ENCODE measurements around the gene ATP1B1. TPM values are rescaled to one million over a fixed set of nuclear protein-coding genes. Genes with fewer than 3 reads are reported as not detected.
A peak's percentile ranks its signal among the peaks of the same experiment; 100 is the strongest.

ATP1B1 gene
- total and polyA plus RNA-seq, 2 of the 13 experiments (the other 11 are each of a cell fraction or from before 2014, with no cell fraction given): 134 to 135 TPM

GRCh38 chr1:169144941-169145626, 38.6 kb downstream of the ATP1B1 start (continued):
- TF ChIP-seq ESRRA (CRISPR knock-in tag; IDR thresholded peaks at IDR 0.05; ENCODE audit: low read depth) (0 out of 2 replicates have a peak, but pooled peaks have one; percentile 27), ASH2L (IDR thresholded peaks at IDR 0.05; ENCODE audit: insufficient read length, low read depth, low read length) (peak; percentile 82), HNF4A (CRISPR knock-in tag; IDR thresholded peaks at IDR 0.05) (peak; percentile 71), KDM3A (CRISPR knock-in tag; IDR thresholded peaks at IDR 0.05; ENCODE audit: low read depth) (no peak), CREM (IDR thresholded peaks at IDR 0.05) (peak; percentile 35; the same call in 1 of the 2 replicates), CREM (CRISPR knock-in tag; IDR thresholded peaks at IDR 0.05) (no peak), WIZ (CRISPR knock-in tag; IDR thresholded peaks at IDR 0.05) (no peak), MIXL1 (CRISPR knock-in tag; IDR thresholded peaks at IDR 0.05) (peak; percentile 13; the same call in 1 of the 2 replicates), EHMT2 (IDR thresholded peaks at IDR 0.05; ENCODE audit: borderline replicate concordance, low read depth, low read length) (peak; percentile 65; the same call in 1 of the 2 replicates), PHF5A (CRISPR knock-in tag; IDR thresholded peaks at IDR 0.05; ENCODE audit: low read depth, unreplicated experiment) (peak; percentile 40), ZKSCAN8 (CRISPR knock-in tag; IDR thresholded peaks at IDR 0.05; ENCODE audit: borderline replicate concordance) (peak; percentile 28; the same call in 1 of the 2 replicates), FOXP1 (IDR thresholded peaks at IDR 0.05) (no peak), FOXP1 (CRISPR knock-in tag; IDR thresholded peaks at IDR 0.05) (0 out of 2 replicates have a peak, but pooled peaks have one; percentile 5), ZNF746 (CRISPR knock-in tag; IDR thresholded peaks at IDR 0.05) (no peak), KAT8 (CRISPR knock-in tag; IDR thresholded peaks at IDR 0.05) (peak; percentile 13), IRF2 (CRISPR knock-in tag; IDR thresholded peaks at IDR 0.05) (peak; percentile 31; the same call in 1 of the 2 replicates), RXRB (CRISPR knock-in tag; IDR thresholded peaks at IDR 0.05; ENCODE audit: borderline replicate concordance) (0 out of 2 replicates have a peak, but pooled peaks have one; percentile 8), FOXP4 (CRISPR knock-in tag; IDR thresholded peaks at IDR 0.05) (peak; percentile 48), MED1 (CRISPR knock-in tag; IDR thresholded peaks at IDR 0.05) (peak; percentile 45; the same call in 1 of the 2 replicates), KDM6A (CRISPR knock-in tag; IDR thresholded peaks at IDR 0.05; ENCODE audit: low read depth) (0 out of 2 replicates have a peak, but pooled peaks have one; percentile 64), POGZ (CRISPR knock-in tag; IDR thresholded peaks at IDR 0.05) (0 out of 2 replicates have a peak, but pooled peaks have one; percentile 43)
- TF ChIP-seq, protein P1, sequence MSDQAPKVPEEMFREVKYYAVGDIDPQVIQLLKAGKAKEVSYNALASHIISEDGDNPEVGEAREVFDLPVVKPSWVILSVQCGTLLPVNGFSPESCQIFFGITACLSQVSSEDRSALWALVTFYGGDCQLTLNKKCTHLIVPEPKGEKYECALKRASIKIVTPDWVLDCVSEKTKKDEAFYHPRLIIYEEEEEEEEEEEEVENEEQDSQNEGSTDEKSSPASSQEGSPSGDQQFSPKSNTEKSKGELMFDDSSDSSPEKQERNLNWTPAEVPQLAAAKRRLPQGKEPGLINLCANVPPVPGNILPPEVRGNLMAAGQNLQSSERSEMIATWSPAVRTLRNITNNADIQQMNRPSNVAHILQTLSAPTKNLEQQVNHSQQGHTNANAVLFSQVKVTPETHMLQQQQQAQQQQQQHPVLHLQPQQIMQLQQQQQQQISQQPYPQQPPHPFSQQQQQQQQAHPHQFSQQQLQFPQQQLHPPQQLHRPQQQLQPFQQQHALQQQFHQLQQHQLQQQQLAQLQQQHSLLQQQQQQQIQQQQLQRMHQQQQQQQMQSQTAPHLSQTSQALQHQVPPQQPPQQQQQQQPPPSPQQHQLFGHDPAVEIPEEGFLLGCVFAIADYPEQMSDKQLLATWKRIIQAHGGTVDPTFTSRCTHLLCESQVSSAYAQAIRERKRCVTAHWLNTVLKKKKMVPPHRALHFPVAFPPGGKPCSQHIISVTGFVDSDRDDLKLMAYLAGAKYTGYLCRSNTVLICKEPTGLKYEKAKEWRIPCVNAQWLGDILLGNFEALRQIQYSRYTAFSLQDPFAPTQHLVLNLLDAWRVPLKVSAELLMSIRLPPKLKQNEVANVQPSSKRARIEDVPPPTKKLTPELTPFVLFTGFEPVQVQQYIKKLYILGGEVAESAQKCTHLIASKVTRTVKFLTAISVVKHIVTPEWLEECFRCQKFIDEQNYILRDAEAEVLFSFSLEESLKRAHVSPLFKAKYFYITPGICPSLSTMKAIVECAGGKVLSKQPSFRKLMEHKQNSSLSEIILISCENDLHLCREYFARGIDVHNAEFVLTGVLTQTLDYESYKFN (CRISPR knock-in tag; conservative IDR thresholded peaks at IDR 0.05): peak; percentile 94
- TF ChIP-seq, protein P2, sequence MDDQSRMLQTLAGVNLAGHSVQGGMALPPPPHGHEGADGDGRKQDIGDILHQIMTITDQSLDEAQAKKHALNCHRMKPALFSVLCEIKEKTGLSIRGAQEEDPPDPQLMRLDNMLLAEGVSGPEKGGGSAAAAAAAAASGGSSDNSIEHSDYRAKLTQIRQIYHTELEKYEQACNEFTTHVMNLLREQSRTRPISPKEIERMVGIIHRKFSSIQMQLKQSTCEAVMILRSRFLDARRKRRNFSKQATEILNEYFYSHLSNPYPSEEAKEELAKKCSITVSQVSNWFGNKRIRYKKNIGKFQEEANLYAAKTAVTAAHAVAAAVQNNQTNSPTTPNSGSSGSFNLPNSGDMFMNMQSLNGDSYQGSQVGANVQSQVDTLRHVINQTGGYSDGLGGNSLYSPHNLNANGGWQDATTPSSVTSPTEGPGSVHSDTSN (CRISPR knock-in tag; IDR thresholded peaks at IDR 0.05; ENCODE audit: borderline replicate concordance): no peak
